ENCODE data around the gene ZNF221. TPM values are rescaled to one million over a fixed set of nuclear protein-coding genes. Genes with fewer than 3 reads are reported as not detected.
"Not testable (repeated sequence)": the region's sequence is repeated elsewhere in the genome, so short reads cannot be mapped to it uniquely, and the experiment has no call there.

ZNF221 gene
- total RNA-seq, 4 donors from 2014 or later = 3.5 to 7.1 (median 5.2) TPM

GRCh38 chr19:43939557-43940260 is 11.3 kb upstream of the ZNF221 start:
- 76% methylated on average over 3 of the region's 3 CpGs for WGBS
- intact Hi-C loops (cut with DNase I) = loop anchor here (10.0 kb wide), 1 partner anchor 45 kb away; the partner anchor contains the start of gene ZNF155
- H3K27ac ChIP-seq (replicated peaks in 1 of 4) = no peak overlapping the region
- no peaks in the 10 kb centered on the region for H3K27me3 ChIP-seq
- no peak for DNase-seq (ENCODE audit: extremely low spot score)
- H3K36me3 ChIP-seq = no peaks in the 10 kb centered on the region
- TF ChIP-seq CTCF (IDR thresholded peaks at IDR 0.05) = no peak
- no peak for TF ChIP-seq POLR2A (IDR thresholded peaks at IDR 0.05; ENCODE audit: low read depth)
- no peak for TF ChIP-seq EP300 (IDR thresholded peaks at IDR 0.05)
- no peak for TF ChIP-seq POLR2AphosphoS5 (IDR thresholded peaks at IDR 0.05)
- H3K4me1 ChIP-seq = peaks cover 0 to 5% (median 4%) of the 10 kb centered on the region in 4 donors
- H3K4me3 ChIP-seq = no peak overlapping the region
- H3K9me3 ChIP-seq = no peaks in the 10 kb centered on the region

GRCh38 chr19:43940719-43941118 is 10.3 kb upstream of the ZNF221 start:
- Histone ChIP-seq H3K4me3 (no peak overlapping the region), H3K36me3 (no peaks in the 10 kb centered on the region), H3K9me3 (no peaks in the 10 kb centered on the region), H3K27ac (replicated peaks in 1 of 4) (no peak overlapping the region), H3K27me3 (no peaks in the 10 kb centered on the region), H3K4me1 (peaks cover 0 to 3% (median 2%) of the 10 kb centered on the region in 4 donors)
- no peak for DNase-seq (ENCODE audit: extremely low spot score)
- intact Hi-C loops (cut with DNase I) = no loop called here
- 76% methylated on average over 4 of the region's 4 CpGs for WGBS
- TF ChIP-seq EP300 (IDR thresholded peaks at IDR 0.05) (no peak), CTCF (IDR thresholded peaks at IDR 0.05) (no peak), POLR2A (IDR thresholded peaks at IDR 0.05; ENCODE audit: low read depth) (no peak)

- no peak for DNase-seq (ENCODE audit: extremely low spot score)
- TF ChIP-seq POLR2A (IDR thresholded peaks at IDR 0.05; ENCODE audit: low read depth) = no peak
- no peak for TF ChIP-seq CTCF (IDR thresholded peaks at IDR 0.05)
- no peak for TF ChIP-seq EP300 (IDR thresholded peaks at IDR 0.05)
- no peak for TF ChIP-seq POLR2AphosphoS5 (IDR thresholded peaks at IDR 0.05)
- H3K4me3 ChIP-seq = no peak overlapping the region
- no peaks in the 10 kb centered on the region for H3K36me3 ChIP-seq
- no peak overlapping the region for H3K27ac ChIP-seq (replicated peaks in 1 of 4)
- H3K27me3 ChIP-seq = no peaks in the 10 kb centered on the region
- 78% methylated on average over 5 of the region's 5 CpGs for WGBS
- intact Hi-C loops (cut with DNase I) = no loop called here
- H3K9me3 ChIP-seq = no peaks in the 10 kb centered on the region
- H3K4me1 ChIP-seq = no peaks in the 10 kb centered on the region
Observed at GRCh38 chr19:43941209-43941608, 9.8 kb upstream of the ZNF221 start.

- peaks cover 0 to 22% (median 13%) of the 10 kb centered on the region in 4 donors for H3K9me3 ChIP-seq
- H3K27ac ChIP-seq (replicated peaks in 1 of 4); H3K27me3 ChIP-seq; DNase-seq (ENCODE audit: extremely low spot score); H3K4me1 ChIP-seq; H3K4me3 ChIP-seq; intact Hi-C loops (cut with DNase I); H3K36me3 ChIP-seq: not testable (repeated sequence)
- WGBS = 0% methylated on average over 1 of the region's 1 CpG
Observed at GRCh38 chr19:43947412-43947811, 3.6 kb upstream of the ZNF221 start.

- H3K4me3 ChIP-seq; H3K36me3 ChIP-seq; DNase-seq (ENCODE audit: extremely low spot score); H3K27ac ChIP-seq (replicated peaks in 1 of 4); H3K4me1 ChIP-seq; H3K27me3 ChIP-seq: not testable (repeated sequence)
- H3K9me3 ChIP-seq = peaks cover 0 to 31% (median 23%) of the 10 kb centered on the region in 4 donors
- intact Hi-C loops (cut with DNase I) = loop anchor here (5.0 kb wide), 1 partner anchor 123 kb away; the partner anchor contains the start of gene ZNF283
- 91% methylated on average over 2 of the region's 2 CpGs for WGBS
Observed at GRCh38 chr19:43949803-43950202, 1.2 kb upstream of the ZNF221 start.

- H3K9me3 ChIP-seq = peaks cover 8 to 80% (median 72%) of the 10 kb centered on the region in 4 donors
- intact Hi-C loops (cut with DNase I) = no loop called here
- 93% methylated on average over 3 of the region's 3 CpGs for WGBS
- H3K27ac ChIP-seq (replicated peaks in 1 of 4) = no peak overlapping the region
- H3K4me3 ChIP-seq = no peak overlapping the region
- no peak for DNase-seq (ENCODE audit: extremely low spot score)
- H3K4me1 ChIP-seq = peaks cover 0 to 7% (median 0%) of the 10 kb centered on the region in 4 donors
- H3K36me3 ChIP-seq = peaks cover 6 to 42% (median 9%) of the 10 kb centered on the region in 4 donors
- TF ChIP-seq POLR2A (IDR thresholded peaks at IDR 0.05; ENCODE audit: low read depth) (no peak), CTCF (IDR thresholded peaks at IDR 0.05) (no peak), EP300 (IDR thresholded peaks at IDR 0.05) (no peak), POLR2AphosphoS5 (IDR thresholded peaks at IDR 0.05) (no peak)
- H3K27me3 ChIP-seq = no peaks in the 10 kb centered on the region
Observed at GRCh38 chr19:43956827-43957226, 5.8 kb downstream of the ZNF221 start.
